ENCODE data around the gene LOXL1.

Gene LOXL1, protein sequence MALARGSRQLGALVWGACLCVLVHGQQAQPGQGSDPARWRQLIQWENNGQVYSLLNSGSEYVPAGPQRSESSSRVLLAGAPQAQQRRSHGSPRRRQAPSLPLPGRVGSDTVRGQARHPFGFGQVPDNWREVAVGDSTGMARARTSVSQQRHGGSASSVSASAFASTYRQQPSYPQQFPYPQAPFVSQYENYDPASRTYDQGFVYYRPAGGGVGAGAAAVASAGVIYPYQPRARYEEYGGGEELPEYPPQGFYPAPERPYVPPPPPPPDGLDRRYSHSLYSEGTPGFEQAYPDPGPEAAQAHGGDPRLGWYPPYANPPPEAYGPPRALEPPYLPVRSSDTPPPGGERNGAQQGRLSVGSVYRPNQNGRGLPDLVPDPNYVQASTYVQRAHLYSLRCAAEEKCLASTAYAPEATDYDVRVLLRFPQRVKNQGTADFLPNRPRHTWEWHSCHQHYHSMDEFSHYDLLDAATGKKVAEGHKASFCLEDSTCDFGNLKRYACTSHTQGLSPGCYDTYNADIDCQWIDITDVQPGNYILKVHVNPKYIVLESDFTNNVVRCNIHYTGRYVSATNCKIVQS

GRCh38 chr15:73926219-73927002, at the start of gene LOXL1:
TSS of gene LOXL1 (plus strand) at chr15:73926462. CDS start at chr15:73926784, 322 bp downstream.
- Mint-ChIP-seq H3K9me3 (no peaks in the 10 kb centered on the region), H3K4me1 (ENCODE audit: low read depth) (peaks cover 51% of the 10 kb centered on the region), H3K27me3 (no peaks in the 10 kb centered on the region), H3K4me3 (peak within 1 kb of the TSS; percentile 62), H3K27ac (no peak within 1 kb of the TSS), H3K36me3 (ENCODE audit: low read depth) (no peaks in the 10 kb centered on the region)
- no peak for DNase-seq

GRCh38 chr15:73879426-73879825, 46.8 kb upstream of the LOXL1 start:
- DNase-seq: no peak
- Mint-ChIP-seq H3K9me3 (no peaks in the 10 kb centered on the region), H3K36me3 (ENCODE audit: low read depth) (no peaks in the 10 kb centered on the region)

GRCh38 chr15:73881579-73882320, 44.5 kb upstream of the LOXL1 start:
- Mint-ChIP-seq H3K4me3 (no peak overlapping the region), H3K27me3 (peaks cover 11% of the 10 kb centered on the region), H3K9me3 (no peaks in the 10 kb centered on the region), H3K4me1 (ENCODE audit: low read depth) (no peaks in the 10 kb centered on the region), H3K27ac (no peak overlapping the region), H3K36me3 (ENCODE audit: low read depth) (no peaks in the 10 kb centered on the region)
- DNase-seq: no peak

More at GRCh38 chr15:73879426-73879825, 46.8 kb upstream of the LOXL1 start:
- Mint-ChIP-seq H3K27me3 (peaks cover 9% of the 10 kb centered on the region), H3K27ac (no peak overlapping the region), H3K4me3 (no peak overlapping the region), H3K4me1 (ENCODE audit: low read depth) (no peaks in the 10 kb centered on the region)

- H3K27ac Mint-ChIP-seq: no peak overlapping the region
- no peak for DNase-seq
- no peaks in the 10 kb centered on the region for H3K4me1 Mint-ChIP-seq (ENCODE audit: low read depth)
- no peaks in the 10 kb centered on the region for H3K36me3 Mint-ChIP-seq (ENCODE audit: low read depth)
- H3K9me3 Mint-ChIP-seq: no peaks in the 10 kb centered on the region
- H3K27me3 Mint-ChIP-seq: peaks cover 9% of the 10 kb centered on the region
- H3K4me3 Mint-ChIP-seq: no peak overlapping the region
Observed at GRCh38 chr15:73882761-73883419, 43.4 kb upstream of the LOXL1 start.

GRCh38 chr15:73884159-73884558, 42.1 kb upstream of the LOXL1 start:
- Mint-ChIP-seq H3K9me3 (no peaks in the 10 kb centered on the region), H3K27me3 (peaks cover 9% of the 10 kb centered on the region), H3K4me3 (no peak overlapping the region), H3K36me3 (ENCODE audit: low read depth) (no peaks in the 10 kb centered on the region), H3K27ac (no peak overlapping the region), H3K4me1 (ENCODE audit: low read depth) (no peaks in the 10 kb centered on the region)
- DNase-seq: no peak

DNA sequence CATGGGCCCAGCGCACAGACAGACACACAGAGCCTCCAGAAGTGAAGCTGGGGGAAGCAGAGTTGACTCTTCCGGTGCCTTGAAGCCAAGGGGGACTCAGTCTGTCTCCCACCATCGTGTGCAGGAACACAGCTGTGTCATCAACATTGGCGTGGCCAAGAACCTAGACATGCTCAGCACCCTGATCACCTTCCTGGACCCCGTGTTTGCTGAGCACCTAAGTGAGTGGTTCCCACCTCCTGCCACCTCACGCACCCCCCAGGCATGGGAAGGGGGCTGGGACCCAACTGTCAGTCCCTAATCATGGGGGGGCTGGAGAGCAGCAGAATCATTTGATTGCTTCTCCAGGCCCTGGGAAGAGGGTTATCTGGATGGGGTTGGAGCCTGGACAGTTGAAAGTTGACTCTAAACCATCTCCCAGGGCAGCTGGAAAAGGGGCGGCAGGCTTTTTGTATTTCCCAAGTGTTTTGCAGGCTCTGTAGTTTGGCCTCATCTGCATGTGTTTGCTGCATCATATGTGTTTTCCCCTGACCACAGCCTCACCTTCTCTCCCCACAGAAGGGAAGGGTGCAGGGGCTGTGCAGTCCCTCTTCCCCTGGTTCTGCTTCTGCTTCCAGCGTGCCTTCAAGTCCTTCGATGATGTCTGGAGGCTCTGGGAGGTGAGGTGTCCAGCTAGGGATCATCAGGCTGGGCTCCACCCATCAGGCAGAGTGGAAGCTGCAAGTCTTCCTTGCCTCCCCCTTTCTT, 40.1 kb upstream of the LOXL1 start:
- Mint-ChIP-seq H3K9me3 (no peaks in the 10 kb centered on the region), H3K36me3 (ENCODE audit: low read depth) (no peaks in the 10 kb centered on the region), H3K4me1 (ENCODE audit: low read depth) (no peaks in the 10 kb centered on the region), H3K27me3 (peaks cover 9% of the 10 kb centered on the region), H3K4me3 (no peak overlapping the region), H3K27ac (no peak overlapping the region)
- DNase-seq: no peak

DNA sequence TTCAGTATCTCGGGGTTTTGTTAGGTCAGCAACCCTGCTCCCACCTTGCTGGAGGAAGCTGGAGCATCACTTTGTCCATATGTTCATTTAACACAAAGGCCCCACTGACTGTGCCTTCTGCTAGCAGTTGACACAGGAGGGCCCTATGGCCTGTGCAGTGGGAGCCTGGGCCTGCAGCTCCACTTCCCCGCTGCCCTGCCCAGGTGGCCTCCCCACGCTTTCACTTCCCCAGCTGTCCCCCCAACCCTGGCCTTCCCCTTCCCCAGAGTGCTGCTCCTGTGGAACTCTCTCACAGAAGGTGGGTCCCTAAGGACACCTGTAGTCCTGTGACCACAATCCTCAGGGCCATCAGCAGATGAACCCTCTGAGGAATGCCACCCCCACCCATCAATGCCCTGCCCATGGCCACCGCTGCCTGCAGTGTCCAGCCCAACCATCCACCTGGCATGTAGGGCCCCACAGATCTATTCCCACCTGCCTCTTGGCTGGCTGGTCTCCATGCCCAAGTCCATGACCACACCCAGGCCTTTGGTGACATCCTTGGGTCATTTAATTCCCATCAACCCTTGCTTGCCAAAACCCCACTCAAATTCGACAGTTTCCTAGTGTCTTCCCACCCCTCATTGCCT, 39.4 kb upstream of the LOXL1 start:
- no peaks in the 10 kb centered on the region for H3K9me3 Mint-ChIP-seq
- H3K27ac Mint-ChIP-seq: no peak overlapping the region

DNA sequence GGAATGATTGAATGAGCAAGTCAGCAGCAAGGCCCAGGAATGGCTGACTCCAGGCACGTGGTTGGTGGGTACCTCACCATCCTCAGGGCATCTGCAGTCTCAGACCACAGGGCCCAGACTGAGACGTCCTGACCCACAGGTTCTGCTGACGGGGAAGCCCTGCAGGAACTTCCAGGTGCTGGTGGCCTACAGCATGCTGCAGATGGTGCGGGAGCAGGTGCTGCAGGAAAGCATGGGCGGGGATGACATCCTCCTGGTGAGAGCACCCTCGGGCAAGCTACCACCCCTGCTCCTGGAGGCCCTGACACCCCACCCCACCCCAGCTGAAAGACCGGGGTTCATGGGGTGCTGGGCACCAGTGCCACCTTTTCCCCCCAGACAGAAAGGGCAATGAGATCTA, 38.8 kb upstream of the LOXL1 start:
- Mint-ChIP-seq H3K4me1 (ENCODE audit: low read depth) (no peaks in the 10 kb centered on the region), H3K4me3 (no peak overlapping the region), H3K27me3 (peaks cover 9% of the 10 kb centered on the region), H3K9me3 (no peaks in the 10 kb centered on the region), H3K27ac (no peak overlapping the region), H3K36me3 (ENCODE audit: low read depth) (no peaks in the 10 kb centered on the region)
- DNase-seq: peak; percentile 20

More for the DNA sequence above, 39.4 kb upstream of the LOXL1 start:
- Mint-ChIP-seq H3K27me3 (peaks cover 9% of the 10 kb centered on the region), H3K36me3 (ENCODE audit: low read depth) (no peaks in the 10 kb centered on the region), H3K4me1 (ENCODE audit: low read depth) (no peaks in the 10 kb centered on the region), H3K4me3 (no peak overlapping the region)
- DNase-seq: no peak

DNA sequence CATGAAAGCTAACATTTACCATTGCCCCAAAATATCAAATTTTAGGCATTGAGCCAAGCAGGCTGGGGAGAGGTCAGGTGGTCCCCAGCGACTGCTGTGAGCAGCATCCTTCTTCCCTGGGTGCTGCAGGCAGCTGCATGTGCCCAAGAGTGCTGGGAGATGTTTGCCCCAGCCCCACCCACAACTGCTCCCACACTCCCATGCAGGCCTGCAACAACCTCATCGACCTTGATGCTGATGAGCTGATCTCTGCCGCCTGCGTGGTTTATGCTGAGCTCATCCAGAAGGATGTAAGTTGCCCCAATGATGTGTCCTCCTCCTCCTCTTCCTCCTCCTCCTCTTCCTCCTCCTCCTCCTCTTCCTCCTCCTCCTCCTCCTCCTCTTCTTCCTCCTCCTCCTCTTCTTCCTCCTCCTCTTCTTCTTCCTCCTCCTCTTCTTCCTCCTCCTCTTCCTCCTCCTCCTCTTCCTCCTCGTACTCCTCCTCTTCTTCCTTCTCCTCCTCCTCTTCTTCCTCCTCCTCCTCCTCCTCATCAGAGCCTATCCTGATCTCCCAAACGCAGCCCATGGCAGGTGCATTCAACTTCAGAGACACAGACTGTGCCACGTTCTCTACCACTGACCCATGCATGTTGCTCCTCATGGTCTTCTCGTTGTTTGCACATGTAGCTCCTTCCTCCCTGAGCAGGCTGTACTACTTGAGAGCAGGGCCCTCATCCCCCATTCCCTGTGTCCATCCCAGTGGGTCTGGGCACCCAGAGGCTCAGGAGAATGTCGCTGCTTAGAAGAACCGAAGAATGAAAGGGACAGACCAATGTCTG, 37.8 kb upstream of the LOXL1 start:
- Mint-ChIP-seq H3K4me1 (ENCODE audit: low read depth) (no peaks in the 10 kb centered on the region), H3K27me3 (peaks cover 9% of the 10 kb centered on the region), H3K36me3 (ENCODE audit: low read depth) (no peaks in the 10 kb centered on the region), H3K9me3 (no peaks in the 10 kb centered on the region), H3K27ac (no peak overlapping the region), H3K4me3 (no peak overlapping the region)
- DNase-seq: no peak

DNA sequence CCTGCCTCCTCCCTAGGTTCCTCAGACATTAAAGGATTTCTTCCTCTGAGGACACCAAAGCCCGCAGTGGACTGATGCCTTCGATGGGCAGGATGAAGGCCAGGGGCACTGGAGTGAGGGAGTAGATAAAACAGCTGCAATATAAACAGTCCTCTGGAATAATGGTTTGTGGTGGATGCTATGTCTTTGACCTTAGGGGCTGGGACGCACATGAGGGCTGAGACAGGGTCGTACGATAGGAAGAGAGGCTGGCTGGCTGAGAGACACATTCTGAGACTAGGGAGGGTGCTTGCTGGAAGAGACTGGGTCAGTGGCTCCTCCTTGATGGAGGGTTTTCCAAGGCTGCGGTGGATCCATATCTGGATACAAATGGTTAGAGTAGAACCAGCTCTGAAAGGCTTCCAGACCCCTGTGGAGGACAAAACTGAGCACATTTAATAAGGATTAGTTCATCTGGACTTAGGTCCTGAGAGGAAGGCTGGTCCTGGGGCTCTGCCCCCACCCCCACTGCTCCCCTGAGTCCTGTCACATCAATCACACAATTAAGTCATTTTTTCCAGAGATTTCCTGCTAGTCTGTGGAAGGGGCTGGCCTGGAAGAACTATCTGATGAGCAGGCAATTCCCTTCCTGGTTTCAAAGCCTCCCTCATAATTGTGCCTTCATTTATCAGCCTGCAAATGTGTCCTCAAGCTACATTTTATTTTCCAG, 37.1 kb upstream of the LOXL1 start:
- Mint-ChIP-seq H3K36me3 (ENCODE audit: low read depth) (no peaks in the 10 kb centered on the region), H3K9me3 (no peaks in the 10 kb centered on the region), H3K27ac (no peak overlapping the region), H3K4me1 (ENCODE audit: low read depth) (no peaks in the 10 kb centered on the region), H3K27me3 (peaks cover 9% of the 10 kb centered on the region), H3K4me3 (no peak overlapping the region)
- DNase-seq: no peak

- no peaks in the 10 kb centered on the region for H3K4me1 Mint-ChIP-seq (ENCODE audit: low read depth)
- DNase-seq: no peak
- H3K9me3 Mint-ChIP-seq: no peaks in the 10 kb centered on the region
- no peak overlapping the region for H3K4me3 Mint-ChIP-seq
- no peaks in the 10 kb centered on the region for H3K36me3 Mint-ChIP-seq (ENCODE audit: low read depth)
- H3K27me3 Mint-ChIP-seq: peaks cover 4% of the 10 kb centered on the region
- H3K27ac Mint-ChIP-seq: no peak overlapping the region
Observed at GRCh38 chr15:73889762-73890124, 36.5 kb upstream of the LOXL1 start.
